OCI-LY7 (cell line): Measurements from ENCODE around the gene CRYGN.

Experiments used
- EZH2phosphoT487 ChIP-seq: fragments of 200-600 bp; sonication (generic); IDR thresholded peaks from 2 replicates; pipeline ENCODE4 v1.6.1; 2018; ENCODE audit warnings: low read depth, borderline replicate concordance, mild to moderate bottlenecking, mixed run types, antibody characterized with exemption, low read length, moderate library complexity, mixed read lengths
- TF ChIP-seq, protein P1 (sequence below): fragments of 200-600 bp; sonication (generic); conservative IDR thresholded peaks from 2 replicates; pipeline ENCODE4 v1.5.1; 2014; ENCODE audit warnings: mild to moderate bottlenecking, antibody characterized with exemption, low read length, moderate library complexity, mixed read lengths

DNA sequence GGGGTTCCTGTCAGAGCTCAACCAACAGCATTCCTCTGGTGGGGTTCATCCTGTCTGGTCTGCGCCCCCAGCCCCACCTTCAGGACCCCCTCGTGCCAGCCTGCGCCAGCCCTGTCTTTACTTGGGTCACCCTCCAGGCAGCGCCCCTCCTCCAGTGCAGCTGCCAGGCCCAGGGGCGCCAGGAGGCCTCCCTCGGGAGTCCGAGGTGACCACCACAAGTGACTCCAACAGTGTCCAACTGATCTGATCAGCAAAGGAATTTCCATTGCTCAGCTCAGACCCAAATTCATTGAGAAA is 40.7 kb downstream of the CRYGN start:
- TF ChIP-seq, protein P1, sequence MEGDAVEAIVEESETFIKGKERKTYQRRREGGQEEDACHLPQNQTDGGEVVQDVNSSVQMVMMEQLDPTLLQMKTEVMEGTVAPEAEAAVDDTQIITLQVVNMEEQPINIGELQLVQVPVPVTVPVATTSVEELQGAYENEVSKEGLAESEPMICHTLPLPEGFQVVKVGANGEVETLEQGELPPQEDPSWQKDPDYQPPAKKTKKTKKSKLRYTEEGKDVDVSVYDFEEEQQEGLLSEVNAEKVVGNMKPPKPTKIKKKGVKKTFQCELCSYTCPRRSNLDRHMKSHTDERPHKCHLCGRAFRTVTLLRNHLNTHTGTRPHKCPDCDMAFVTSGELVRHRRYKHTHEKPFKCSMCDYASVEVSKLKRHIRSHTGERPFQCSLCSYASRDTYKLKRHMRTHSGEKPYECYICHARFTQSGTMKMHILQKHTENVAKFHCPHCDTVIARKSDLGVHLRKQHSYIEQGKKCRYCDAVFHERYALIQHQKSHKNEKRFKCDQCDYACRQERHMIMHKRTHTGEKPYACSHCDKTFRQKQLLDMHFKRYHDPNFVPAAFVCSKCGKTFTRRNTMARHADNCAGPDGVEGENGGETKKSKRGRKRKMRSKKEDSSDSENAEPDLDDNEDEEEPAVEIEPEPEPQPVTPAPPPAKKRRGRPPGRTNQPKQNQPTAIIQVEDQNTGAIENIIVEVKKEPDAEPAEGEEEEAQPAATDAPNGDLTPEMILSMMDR: no peak
- no peak for TF ChIP-seq EZH2phosphoT487
